B cell (primary cell): ENCODE data around the gene GPR78. TPM values are rescaled to one million over a fixed set of nuclear protein-coding genes. Genes with fewer than 3 reads are reported as not detected.

Experiments used
- ATAC-seq: fragments of 200-7000 bp; cut with Tn5 transposase; one replicate; pipeline ENCODE4 v1.10.0; 2021; ENCODE audit warnings: low read depth, mild to moderate bottlenecking, moderate number of reproducible peaks, moderate library complexity
- CTCF ChIA-PET: fragments of 350-600 bp; sonication (Branson Sonifier 250); formaldehyde crosslinking; loops from one replicate; lab custom pipeline; 2021; ENCODE audit warnings: antibody characterized with exemption, inconsistent platforms; lab: Charles Lee
- POLR2A ChIA-PET: fragments of 350-600 bp; sonication (Branson Sonifier 250); formaldehyde crosslinking; loops from one replicate; lab custom pipeline; 2021; ENCODE audit warnings: antibody characterized with exemption; lab: Charles Lee
- DNase-seq: peaks from one replicate; pipeline ENCODE4 v3.0.0; 2013
- H2AFZ ChIP-seq: 2 replicates; pipeline ENCODE4 v1.6.1; 2012; ENCODE audit warnings: mild to moderate bottlenecking, low read depth, low read length; ENCODE audit not compliant: insufficient read depth, poor library complexity, severe bottlenecking
- H3K27ac ChIP-seq, 2 donors: 1 replicate in 1 of 2; 2 replicates in 1 of 2; pipeline ENCODE4 v1.5.1; 2012 to 2013; ENCODE audit warnings: low read length in 2 of 2, mild to moderate bottlenecking in 2 of 2, moderate library complexity in 1 of 2
- H3K27me3 ChIP-seq, 4 experiments: fragments of 200-600 bp in 1 of 4; sonication (generic) in 1 of 4; replicated peaks in 1 of 4; 1 replicate in 2 of 4; 2 replicates in 2 of 4; pipeline versions ENCODE4 v1.6.1 to v1.7.0; 2013 to 2016; ENCODE audit warnings: low read length in 3 of 4, mild to moderate bottlenecking in 2 of 4, mixed read lengths in 1 of 4, moderate library complexity in 1 of 4; ENCODE audit not compliant: insufficient read depth in 4 of 4, control insufficient read depth in 3 of 4; ENCODE audit errors: control extremely low read depth in 1 of 4
- H3K36me3 ChIP-seq, 2 experiments: replicated peaks in 1 of 2; 1 replicate in 1 of 2; 2 replicates in 1 of 2; pipeline versions ENCODE4 v1.6.1 to v1.7.1; 2013; ENCODE audit warnings: low read length in 1 of 2; ENCODE audit not compliant: insufficient read depth in 2 of 2, control insufficient read depth in 1 of 2; ENCODE audit errors: control extremely low read depth in 1 of 2, extremely low read depth in 1 of 2
- H3K4me1 ChIP-seq, 2 donors: fragments of 200-600 bp in 1 of 2; sonication (generic) in 1 of 2; 1 replicate in 1 of 2; 2 replicates in 1 of 2; pipeline versions ENCODE4 v1.5.1 to v1.6.1; 2013 to 2017; ENCODE audit warnings: low read length in 2 of 2; ENCODE audit not compliant: control insufficient read depth in 2 of 2, insufficient read depth in 2 of 2
- H3K4me2 ChIP-seq: replicated peaks from 2 replicates; pipeline ENCODE3; 2012; ENCODE audit warnings: mild to moderate bottlenecking, low read depth, low read length; ENCODE audit not compliant: poor library complexity, severe bottlenecking
- H3K4me3 ChIP-seq, 5 experiments: fragments of 200-600 bp in 1 of 5; sonication (generic) in 1 of 5; 1 replicate in 3 of 5; 2 replicates in 2 of 5; pipeline versions ENCODE4 v1.5.1 to v1.7.0; 2011 to 2016; ENCODE audit warnings: low read length in 4 of 5, mild to moderate bottlenecking in 4 of 5, low read depth in 2 of 5, control low read depth in 1 of 5, moderate library complexity in 1 of 5; ENCODE audit not compliant: insufficient read depth in 1 of 5; ENCODE audit errors: control extremely low read depth in 1 of 5, extremely low read depth in 1 of 5
- H3K79me2 ChIP-seq: fragments of 200-600 bp; sonication (generic); one replicate; pipeline ENCODE4 v1.6.0; 2016; ENCODE audit warnings: low read length; ENCODE audit not compliant: control insufficient read depth, insufficient read depth
- H3K9ac ChIP-seq: fragments of 200-600 bp; sonication (generic); 2 replicates; pipeline ENCODE4 v1.6.1; 2017; ENCODE audit warnings: mild to moderate bottlenecking, low read length, moderate library complexity
- H3K9me3 ChIP-seq, 3 donors: one replicate each; pipeline versions ENCODE4 v1.6.1 to v1.7.1; 2013; ENCODE audit warnings: low read length in 2 of 3; ENCODE audit not compliant: control insufficient read depth in 2 of 3, insufficient read depth in 1 of 3; ENCODE audit errors: control extremely low read depth in 1 of 3
- H4K20me1 ChIP-seq: 2 replicates; pipeline ENCODE4 v1.6.0; 2012; ENCODE audit warnings: mild to moderate bottlenecking, low read length; ENCODE audit not compliant: insufficient read depth, control insufficient read depth, poor library complexity, severe bottlenecking
- H3K27ac Mint-ChIP-seq: one replicate; pipeline ENCODE4 v1.8.0; 2021; ENCODE audit warnings: mixed read lengths
- H3K27me3 Mint-ChIP-seq: one replicate; pipeline ENCODE4 v1.8.0; 2021; ENCODE audit warnings: mixed read lengths
- H3K4me1 Mint-ChIP-seq: one replicate; pipeline ENCODE4 v1.8.0; 2021; ENCODE audit warnings: mixed read lengths
- H3K4me3 Mint-ChIP-seq: one replicate; pipeline ENCODE4 v1.8.0; 2021; ENCODE audit warnings: mixed read lengths
- H3K9me3 Mint-ChIP-seq: one replicate; pipeline ENCODE4 v1.8.0; 2022; ENCODE audit warnings: mixed read lengths; ENCODE audit not compliant: insufficient read depth
- EZH2 ChIP-seq: IDR thresholded peaks from 2 replicates; pipeline ENCODE4 v1.6.1; 2012; ENCODE audit warnings: borderline replicate concordance, low read depth, mild to moderate bottlenecking, moderate library complexity, low read length; ENCODE audit not compliant: insufficient read depth, poor library complexity, severe bottlenecking
- WGBS: methylation state at CpG from one replicate; pipeline ENCODE4 v1.1.5; 2013; ENCODE audit warnings: missing lambda C conversion rate; ENCODE audit not compliant: insufficient coverage; 5-methylcytosine and 5-hydroxymethylcytosine counted together
- intact Hi-C: fragments of 100-400 bp; cut with micrococcal nuclease; formaldehyde crosslinking; loops from one replicate; pipeline ENCODE4 v1.10.0; 2022
- polyA minus RNA-seq: library from RNA; depleted of rRNA, polyadenylated mRNA; stranded (reverse); fragments of >200 nt; gene quantifications from 2 replicates; pipeline ENCODE4 v1.2.3, GENCODE V29; 2012
- polyA plus RNA-seq: library from polyadenylated mRNA; depleted of rRNA; stranded (reverse); fragments of >200 nt; gene quantifications from 2 replicates; pipeline ENCODE4 v1.2.3, GENCODE V29; 2012
- total RNA-seq, 2 donors: library from RNA; stranded (reverse); fragments of 120-200 nt in 1 of 2; gene quantifications; 1 replicate in 1 of 2; 2 replicates in 1 of 2; pipeline versions ENCODE4 v1.2.3 to v1.2.4, GENCODE V29; 2013 to 2022
- TF ChIP-seq, protein P1 (sequence below): fragments of 200-600 bp; IDR thresholded peaks from one replicate; pipeline ENCODE4 v1.8.0; 2022; ENCODE audit warnings: antibody characterized with exemption, mild to moderate bottlenecking

The GPR78 gene, protein sequence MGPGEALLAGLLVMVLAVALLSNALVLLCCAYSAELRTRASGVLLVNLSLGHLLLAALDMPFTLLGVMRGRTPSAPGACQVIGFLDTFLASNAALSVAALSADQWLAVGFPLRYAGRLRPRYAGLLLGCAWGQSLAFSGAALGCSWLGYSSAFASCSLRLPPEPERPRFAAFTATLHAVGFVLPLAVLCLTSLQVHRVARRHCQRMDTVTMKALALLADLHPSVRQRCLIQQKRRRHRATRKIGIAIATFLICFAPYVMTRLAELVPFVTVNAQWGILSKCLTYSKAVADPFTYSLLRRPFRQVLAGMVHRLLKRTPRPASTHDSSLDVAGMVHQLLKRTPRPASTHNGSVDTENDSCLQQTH
- total RNA-seq (not detected in 2 replicates), polyA plus RNA-seq (not detected in 2 replicates), polyA minus RNA-seq (not detected in 2 replicates)
- not detected for total RNA-seq (2013)

DNA sequence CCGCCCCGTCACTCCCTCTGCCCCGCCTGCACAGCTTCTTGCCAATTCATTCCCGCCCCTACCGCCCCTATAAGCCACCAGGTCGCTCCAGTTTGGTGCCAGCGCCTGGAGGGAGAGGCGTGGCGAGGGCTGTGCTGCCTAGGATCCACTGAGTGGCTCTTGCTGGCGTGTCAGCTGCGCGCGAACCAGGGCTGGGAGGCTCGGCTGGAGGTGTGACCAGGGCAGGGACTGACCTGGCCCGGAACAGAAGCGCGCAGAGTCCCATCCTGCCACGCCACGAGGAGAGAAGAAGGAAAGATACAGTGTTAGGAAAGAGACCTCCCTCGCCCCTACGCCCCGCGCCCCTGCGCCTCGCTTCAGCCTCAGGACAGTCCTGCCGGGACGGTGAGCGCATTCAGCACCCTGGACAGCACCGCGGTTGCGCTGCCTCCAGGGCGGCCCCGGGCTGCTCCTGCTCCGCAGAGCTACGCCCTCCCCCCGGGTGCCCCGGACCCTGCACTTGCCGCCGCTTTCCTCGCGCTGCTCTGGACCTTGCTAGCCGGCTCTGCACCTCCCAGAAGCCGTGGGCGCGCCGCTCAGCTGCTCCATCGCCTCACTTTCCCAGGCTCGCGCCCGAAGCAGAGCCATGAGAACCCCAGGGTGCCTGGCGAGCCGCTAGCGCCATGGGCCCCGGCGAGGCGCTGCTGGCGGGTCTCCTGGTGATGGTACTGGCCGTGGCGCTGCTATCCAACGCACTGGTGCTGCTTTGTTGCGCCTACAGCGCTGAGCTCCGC lies at the start of gene GPR78:
Gene GPR78, plus strand, starts transcription at position 72 of the 773 bp plus-strand sequence. Its CDS starts 591 bp downstream, at position 663.
- Histone ChIP-seq H3K27ac (no peak within 1 kb of the TSS), H3K9me3 (peaks cover 0 to 18% (median 0%) of the 10 kb centered on the region in 3 donors), H3K79me2 (no peaks in the 10 kb centered on the region), H3K4me1 (no peaks in the 10 kb centered on the region), H3K9ac (no peak within 1 kb of the TSS), H2AFZ (no peak within 1 kb of the TSS), H3K4me2 (no peak within 1 kb of the TSS), H3K36me3 (no peaks in the 10 kb centered on the region), H3K27me3 (peaks cover 0 to 3% (median 0%) of the 10 kb centered on the region in 4 experiments), H4K20me1 (no peaks in the 10 kb centered on the region), H3K4me3 (no peak within 1 kb of the TSS)
- no peak within 1 kb of the TSS for H3K4me3 Mint-ChIP-seq
- no peak for ATAC-seq
- no peaks in the 10 kb centered on the region for H3K9me3 Mint-ChIP-seq
- H3K27me3 Mint-ChIP-seq: peaks cover 17% of the 10 kb centered on the region
- CTCF ChIA-PET: no interaction called here
- no peak within 1 kb of the TSS for H3K27ac Mint-ChIP-seq
- no peak for DNase-seq
- H3K4me1 Mint-ChIP-seq: no peaks in the 10 kb centered on the region
- TF ChIP-seq, protein P1, sequence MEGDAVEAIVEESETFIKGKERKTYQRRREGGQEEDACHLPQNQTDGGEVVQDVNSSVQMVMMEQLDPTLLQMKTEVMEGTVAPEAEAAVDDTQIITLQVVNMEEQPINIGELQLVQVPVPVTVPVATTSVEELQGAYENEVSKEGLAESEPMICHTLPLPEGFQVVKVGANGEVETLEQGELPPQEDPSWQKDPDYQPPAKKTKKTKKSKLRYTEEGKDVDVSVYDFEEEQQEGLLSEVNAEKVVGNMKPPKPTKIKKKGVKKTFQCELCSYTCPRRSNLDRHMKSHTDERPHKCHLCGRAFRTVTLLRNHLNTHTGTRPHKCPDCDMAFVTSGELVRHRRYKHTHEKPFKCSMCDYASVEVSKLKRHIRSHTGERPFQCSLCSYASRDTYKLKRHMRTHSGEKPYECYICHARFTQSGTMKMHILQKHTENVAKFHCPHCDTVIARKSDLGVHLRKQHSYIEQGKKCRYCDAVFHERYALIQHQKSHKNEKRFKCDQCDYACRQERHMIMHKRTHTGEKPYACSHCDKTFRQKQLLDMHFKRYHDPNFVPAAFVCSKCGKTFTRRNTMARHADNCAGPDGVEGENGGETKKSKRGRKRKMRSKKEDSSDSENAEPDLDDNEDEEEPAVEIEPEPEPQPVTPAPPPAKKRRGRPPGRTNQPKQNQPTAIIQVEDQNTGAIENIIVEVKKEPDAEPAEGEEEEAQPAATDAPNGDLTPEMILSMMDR: no peak
- no peak for TF ChIP-seq EZH2
- WGBS: 17% methylated on average over 58 of the region's 63 CpGs
- POLR2A ChIA-PET: no interaction called here
- intact Hi-C loops: no loop called here
